HG03095 (cell line): Measurements from ENCODE around the gene ECE2.
"Not testable (repeated sequence)": the region's sequence is repeated elsewhere in the genome, so short reads cannot be mapped to it uniquely, and the experiment has no call there.

ENCODE experiments used
- ATAC-seq: cut with Tn5 transposase; IDR thresholded peaks from one replicate; pipeline ENCODE4 v1.9.1; 2021; ENCODE audit warnings: moderate library complexity; ENCODE audit not compliant: unreplicated experiment

The ECE2 gene

GRCh38 chr3:184262764-184263179 is 13.1 kb upstream of the ECE2 start:
- no peak for ATAC-seq

GRCh38 chr3:184267249-184267648 is 8.6 kb upstream of the ECE2 start:
- not testable (repeated sequence) for ATAC-seq

- no peak for ATAC-seq
Measured at GRCh38 chr3:184272269-184272668, 3.6 kb upstream of the ECE2 start.

GRCh38 chr3:184275381-184275701 is 481 bp upstream of the ECE2 start:
- no peak for ATAC-seq

GRCh38 chr3:184277366-184277765 is 1.5 kb downstream of the ECE2 start:
- ATAC-seq: no peak

GRCh38 chr3:184282941-184283340 is 7.1 kb downstream of the ECE2 start:
- ATAC-seq: no peak

GRCh38 chr3:184283681-184284080 is 7.9 kb downstream of the ECE2 start:
- no peak for ATAC-seq

GRCh38 chr3:184284696-184285095 is 8.9 kb downstream of the ECE2 start:
- ATAC-seq: no peak

- ATAC-seq: no peak
Measured at GRCh38 chr3:184289426-184289938, 13.7 kb downstream of the ECE2 start.

GRCh38 chr3:184290331-184290730 is 14.5 kb downstream of the ECE2 start:
- no peak for ATAC-seq

- ATAC-seq: no peak
Measured at GRCh38 chr3:184291044-184291737, 15.4 kb downstream of the ECE2 start.

GRCh38 chr3:184291738-184292445 is 16.1 kb downstream of the ECE2 start:
- ATAC-seq: no peak

- no peak for ATAC-seq
Measured at GRCh38 chr3:184295771-184296170, 19.9 kb downstream of the ECE2 start.

GRCh38 chr3:184296616-184297015 is 20.8 kb downstream of the ECE2 start:
- no peak for ATAC-seq

GRCh38 chr3:184298759-184299487 is 23.1 kb downstream of the ECE2 start, which contains the start of gene PSMD2:
TSS of gene PSMD2 (plus strand) at chr3:184299241. CDS start at chr3:184299267, 26 bp downstream.
- peak; percentile 91 for ATAC-seq

GRCh38 chr3:184299488-184300377 is 23.9 kb downstream of the ECE2 start:
- no peak for ATAC-seq

GRCh38 chr3:184300378-184300720 is 24.5 kb downstream of the ECE2 start:
- ATAC-seq: no peak

GRCh38 chr3:184305577-184305976 is 29.8 kb downstream of the ECE2 start:
- no peak for ATAC-seq

- no peak for ATAC-seq
Measured at GRCh38 chr3:184306341-184306972, 30.6 kb downstream of the ECE2 start.

- no peak for ATAC-seq
Measured at GRCh38 chr3:184307915-184308314, 32.1 kb downstream of the ECE2 start.
